Measurements from ENCODE around the gene OTOP2. TPM values are rescaled to one million over a fixed set of nuclear protein-coding genes. Genes with fewer than 3 reads are reported as not detected.

OTOP2 gene, protein sequence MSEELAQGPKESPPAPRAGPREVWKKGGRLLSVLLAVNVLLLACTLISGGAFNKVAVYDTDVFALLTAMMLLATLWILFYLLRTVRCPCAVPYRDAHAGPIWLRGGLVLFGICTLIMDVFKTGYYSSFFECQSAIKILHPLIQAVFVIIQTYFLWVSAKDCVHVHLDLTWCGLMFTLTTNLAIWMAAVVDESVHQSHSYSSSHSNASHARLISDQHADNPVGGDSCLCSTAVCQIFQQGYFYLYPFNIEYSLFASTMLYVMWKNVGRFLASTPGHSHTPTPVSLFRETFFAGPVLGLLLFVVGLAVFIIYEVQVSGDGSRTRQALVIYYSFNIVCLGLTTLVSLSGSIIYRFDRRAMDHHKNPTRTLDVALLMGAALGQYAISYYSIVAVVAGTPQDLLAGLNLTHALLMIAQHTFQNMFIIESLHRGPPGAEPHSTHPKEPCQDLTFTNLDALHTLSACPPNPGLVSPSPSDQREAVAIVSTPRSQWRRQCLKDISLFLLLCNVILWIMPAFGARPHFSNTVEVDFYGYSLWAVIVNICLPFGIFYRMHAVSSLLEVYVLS
- total RNA-seq (ENCODE audit: unreplicated experiment) = not detected
- long read RNA-seq = 0 reads

DNA sequence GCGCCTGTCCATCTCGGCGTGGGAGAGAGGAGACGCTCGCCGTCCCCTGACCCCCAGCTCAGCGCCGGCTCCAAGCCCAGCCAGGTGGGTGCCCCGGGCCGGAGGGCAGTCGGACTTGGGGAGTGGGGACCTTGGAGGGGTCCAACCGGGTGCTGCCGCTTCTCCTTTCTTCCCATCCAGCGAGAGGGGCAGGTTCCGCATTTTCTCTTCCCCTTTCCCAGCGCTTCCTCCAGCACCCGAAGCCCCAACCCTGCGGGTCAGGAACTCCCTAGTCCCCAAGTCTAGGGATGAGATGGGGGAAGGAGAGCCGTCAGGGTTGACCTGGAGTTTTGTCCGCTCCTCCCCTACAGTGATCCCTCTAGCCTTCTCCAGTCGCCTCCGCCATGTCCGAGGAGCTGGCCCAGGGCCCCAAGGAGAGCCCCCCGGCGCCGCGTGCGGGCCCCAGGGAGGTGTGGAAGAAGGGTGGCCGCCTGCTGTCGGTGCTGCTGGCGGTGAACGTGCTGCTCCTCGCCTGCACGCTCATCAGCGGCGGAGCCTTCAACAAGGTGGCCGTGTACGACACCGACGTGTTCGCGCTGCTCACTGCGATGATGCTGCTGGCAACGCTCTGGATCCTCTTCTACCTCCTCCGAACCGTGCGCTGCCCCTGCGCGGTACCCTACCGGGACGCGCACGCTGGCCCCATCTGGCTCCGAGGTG is at the start of gene OTOP2:
OTOP2 (plus strand) TSS at position 24 of the 699 bp plus-strand sequence; CDS start at position 384, 360 bp downstream.
- peaks cover 2% of the 10 kb centered on the region for H3K4me1 Mint-ChIP-seq (ENCODE audit: low read depth, unreplicated experiment)
- peaks cover 1% of the 10 kb centered on the region for H3K9me3 Mint-ChIP-seq (ENCODE audit: unreplicated experiment)
- peaks cover 5% of the 10 kb centered on the region for H3K36me3 Mint-ChIP-seq (ENCODE audit: unreplicated experiment)
- peaks cover 21% of the 10 kb centered on the region for H3K27me3 Mint-ChIP-seq (ENCODE audit: unreplicated experiment)
- peak within 1 kb of the TSS; percentile 55 for H3K4me3 Mint-ChIP-seq (ENCODE audit: unreplicated experiment)
- TF ChIP-seq, protein P1, sequence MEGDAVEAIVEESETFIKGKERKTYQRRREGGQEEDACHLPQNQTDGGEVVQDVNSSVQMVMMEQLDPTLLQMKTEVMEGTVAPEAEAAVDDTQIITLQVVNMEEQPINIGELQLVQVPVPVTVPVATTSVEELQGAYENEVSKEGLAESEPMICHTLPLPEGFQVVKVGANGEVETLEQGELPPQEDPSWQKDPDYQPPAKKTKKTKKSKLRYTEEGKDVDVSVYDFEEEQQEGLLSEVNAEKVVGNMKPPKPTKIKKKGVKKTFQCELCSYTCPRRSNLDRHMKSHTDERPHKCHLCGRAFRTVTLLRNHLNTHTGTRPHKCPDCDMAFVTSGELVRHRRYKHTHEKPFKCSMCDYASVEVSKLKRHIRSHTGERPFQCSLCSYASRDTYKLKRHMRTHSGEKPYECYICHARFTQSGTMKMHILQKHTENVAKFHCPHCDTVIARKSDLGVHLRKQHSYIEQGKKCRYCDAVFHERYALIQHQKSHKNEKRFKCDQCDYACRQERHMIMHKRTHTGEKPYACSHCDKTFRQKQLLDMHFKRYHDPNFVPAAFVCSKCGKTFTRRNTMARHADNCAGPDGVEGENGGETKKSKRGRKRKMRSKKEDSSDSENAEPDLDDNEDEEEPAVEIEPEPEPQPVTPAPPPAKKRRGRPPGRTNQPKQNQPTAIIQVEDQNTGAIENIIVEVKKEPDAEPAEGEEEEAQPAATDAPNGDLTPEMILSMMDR (IDR thresholded peaks at IDR 0.05; ENCODE audit: partially characterized antibody, unreplicated experiment) = no peak
- DNase-seq = no peak
- no peak within 1 kb of the TSS for H3K27ac Mint-ChIP-seq (ENCODE audit: unreplicated experiment)

GRCh38 chr17:74874615-74875037 is 49.4 kb upstream of the OTOP2 start:
- H3K27me3 Mint-ChIP-seq (ENCODE audit: unreplicated experiment) = peaks cover 10% of the 10 kb centered on the region
- peaks cover 9% of the 10 kb centered on the region for H3K9me3 Mint-ChIP-seq (ENCODE audit: unreplicated experiment)
- H3K4me3 Mint-ChIP-seq (ENCODE audit: unreplicated experiment) = no peak overlapping the region
- H3K4me1 Mint-ChIP-seq (ENCODE audit: low read depth, unreplicated experiment) = peaks cover 6% of the 10 kb centered on the region
- H3K36me3 Mint-ChIP-seq (ENCODE audit: unreplicated experiment) = no peaks in the 10 kb centered on the region
- no peak for DNase-seq
- no peak overlapping the region for H3K27ac Mint-ChIP-seq (ENCODE audit: unreplicated experiment)
- TF ChIP-seq, protein P1 (IDR thresholded peaks at IDR 0.05; ENCODE audit: partially characterized antibody, unreplicated experiment) = no peak

GRCh38 chr17:74875155-74875976 is 48.7 kb upstream of the OTOP2 start:
- H3K4me1 Mint-ChIP-seq (ENCODE audit: low read depth, unreplicated experiment) = peaks cover 6% of the 10 kb centered on the region
- no peak overlapping the region for H3K27ac Mint-ChIP-seq (ENCODE audit: unreplicated experiment)
- peaks cover 10% of the 10 kb centered on the region for H3K9me3 Mint-ChIP-seq (ENCODE audit: unreplicated experiment)
- H3K27me3 Mint-ChIP-seq (ENCODE audit: unreplicated experiment) = peaks cover 12% of the 10 kb centered on the region
- TF ChIP-seq, protein P1 (IDR thresholded peaks at IDR 0.05; ENCODE audit: partially characterized antibody, unreplicated experiment) = no peak
- no peak overlapping the region for H3K4me3 Mint-ChIP-seq (ENCODE audit: unreplicated experiment)
- H3K36me3 Mint-ChIP-seq (ENCODE audit: unreplicated experiment) = no peaks in the 10 kb centered on the region
- no peak for DNase-seq

DNA sequence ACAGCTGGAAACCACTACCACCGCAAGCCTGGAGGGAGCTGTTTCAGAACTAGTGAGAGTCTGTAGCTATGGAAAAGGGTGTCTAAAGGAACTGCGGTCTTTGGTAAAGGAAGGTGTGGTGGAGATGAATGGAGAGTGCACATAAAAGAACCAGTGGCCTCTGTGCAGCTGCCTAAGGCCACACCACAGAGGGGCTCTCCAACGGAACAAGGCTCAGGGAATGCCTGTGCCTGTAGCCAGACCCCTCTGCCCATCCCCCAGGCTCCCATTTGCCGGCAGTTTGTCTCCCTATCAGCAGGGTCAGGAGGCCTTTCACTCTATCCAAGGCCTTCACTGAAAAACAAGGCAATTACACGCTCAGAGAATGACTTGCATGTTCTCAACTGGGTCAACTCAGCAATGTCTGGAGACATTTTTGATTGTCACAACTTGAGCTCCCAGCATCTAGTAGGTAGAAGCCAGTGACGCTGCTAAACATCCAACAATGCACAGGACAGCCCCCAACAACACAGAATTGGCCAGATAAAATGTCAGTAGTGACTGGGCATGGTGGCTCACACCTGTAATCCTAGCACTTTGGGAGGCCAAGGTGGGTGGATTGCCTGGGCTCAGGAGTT is 48.0 kb upstream of the OTOP2 start:
- Mint-ChIP-seq H3K27me3 (ENCODE audit: unreplicated experiment) (peaks cover 12% of the 10 kb centered on the region), H3K27ac (ENCODE audit: unreplicated experiment) (no peak overlapping the region), H3K36me3 (ENCODE audit: unreplicated experiment) (no peaks in the 10 kb centered on the region), H3K9me3 (ENCODE audit: unreplicated experiment) (peaks cover 10% of the 10 kb centered on the region), H3K4me3 (ENCODE audit: unreplicated experiment) (no peak overlapping the region), H3K4me1 (ENCODE audit: low read depth, unreplicated experiment) (peaks cover 6% of the 10 kb centered on the region)
- no peak for DNase-seq
- TF ChIP-seq, protein P1 (IDR thresholded peaks at IDR 0.05; ENCODE audit: partially characterized antibody, unreplicated experiment) = no peak

All from glutamatergic neuron (in vitro differentiated cells).